H1 (cell line): Measurements from ENCODE around the gene TMEM182. TPM values are rescaled to one million over a fixed set of nuclear protein-coding genes. Genes with fewer than 3 reads are reported as not detected.

Experiments used
- BCL11A ChIP-seq, 2 experiments: IDR thresholded peaks; one replicate each; pipeline ENCODE4 v1.6.1; 2011; ENCODE audit warnings: low read depth in 2 of 2, low read length in 2 of 2, mild to moderate bottlenecking in 2 of 2
- CTCF ChIP-seq, 3 experiments: IDR thresholded peaks; 1 replicate in 2 of 3; 2 replicates in 1 of 3; pipeline versions ENCODE4 v1.5.1 to v1.6.1; 2011; ENCODE audit warnings: low read length in 3 of 3, mild to moderate bottlenecking in 3 of 3, inconsistent platforms in 2 of 3, low read depth in 1 of 3, moderate library complexity in 1 of 3; ENCODE audit not compliant: insufficient read depth in 1 of 3; ENCODE audit errors: control extremely low read depth in 1 of 3
- polyA plus RNA-seq, 7 experiments: library from polyadenylated mRNA; depleted of rRNA in 3 of 7; stranded (reverse) in 5 of 7; unstranded in 2 of 7; fragments of >200 nt in 5 of 7; fragments of 200-250 nt in 2 of 7; gene quantifications; 1 replicate in 5 of 7; 2 replicates in 1 of 7; 4 replicates in 1 of 7; pipeline versions ENCODE4 v1.2.1 to v1.2.3, GENCODE V29; 2011 to 2013; ENCODE audit warnings: missing spikeins in 2 of 7, mixed read lengths in 2 of 7
- total RNA-seq: library from RNA; stranded (reverse); fragmentation: NEBNext Ultra II Directional; extraction: Animal tissue kit (Norgen Biotek cat#: 25700); gene quantifications from 2 replicates; pipeline ENCODE4 v1.2.1, GENCODE V29; 2021

The TMEM182 gene
- total and polyA plus RNA-seq, 2 of the 8 experiments (the other 6 are each of a cell fraction or from before 2014, with no cell fraction given): 3.1 to 4.3 TPM

DNA sequence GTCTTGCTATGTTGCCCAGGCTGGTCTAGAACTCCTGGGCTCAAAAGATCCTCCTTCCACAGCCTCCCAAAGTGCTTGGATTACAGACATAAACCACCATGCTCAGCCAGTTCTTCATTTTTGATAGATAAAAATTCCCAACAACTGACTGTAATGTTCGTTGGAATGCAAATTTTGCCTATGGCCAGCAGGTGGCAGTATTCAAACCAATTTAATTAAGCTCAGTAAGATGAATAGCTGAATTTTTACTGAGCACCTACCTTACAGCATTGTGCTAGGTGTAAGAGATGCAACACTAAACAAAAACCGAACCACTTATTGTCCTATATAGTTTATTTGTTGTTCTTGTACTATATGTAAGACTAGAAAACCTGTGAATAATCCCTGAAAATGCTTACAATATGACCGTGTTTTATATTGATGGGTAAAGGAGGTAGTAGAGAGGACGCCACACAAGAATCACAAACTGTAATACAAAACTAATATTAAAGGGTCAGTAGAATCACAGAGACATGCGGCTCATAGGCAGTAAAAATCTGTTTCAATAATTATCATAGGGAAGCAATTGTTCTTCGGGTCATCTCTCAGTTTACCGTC, 8.2 kb upstream of the TMEM182 start (continued):
- TF ChIP-seq CTCF (IDR thresholded peaks at IDR 0.05; ENCODE audit: control extremely low read depth in 1 of 3, insufficient read depth in 1 of 3, low read depth in 1 of 3, low read length in 3 of 3) (peak in 2 of 3 experiments; percentile 48 to 62; a peak in 3 of 4 replicates), BCL11A (IDR thresholded peaks at IDR 0.05; ENCODE audit: low read depth in 2 of 2, low read length in 2 of 2) (no peak)
